Measurements from ENCODE around the gene IL1RL2.
A peak's percentile ranks its signal among the peaks of the same experiment; 100 is the strongest.

IL1RL2 gene

DNA sequence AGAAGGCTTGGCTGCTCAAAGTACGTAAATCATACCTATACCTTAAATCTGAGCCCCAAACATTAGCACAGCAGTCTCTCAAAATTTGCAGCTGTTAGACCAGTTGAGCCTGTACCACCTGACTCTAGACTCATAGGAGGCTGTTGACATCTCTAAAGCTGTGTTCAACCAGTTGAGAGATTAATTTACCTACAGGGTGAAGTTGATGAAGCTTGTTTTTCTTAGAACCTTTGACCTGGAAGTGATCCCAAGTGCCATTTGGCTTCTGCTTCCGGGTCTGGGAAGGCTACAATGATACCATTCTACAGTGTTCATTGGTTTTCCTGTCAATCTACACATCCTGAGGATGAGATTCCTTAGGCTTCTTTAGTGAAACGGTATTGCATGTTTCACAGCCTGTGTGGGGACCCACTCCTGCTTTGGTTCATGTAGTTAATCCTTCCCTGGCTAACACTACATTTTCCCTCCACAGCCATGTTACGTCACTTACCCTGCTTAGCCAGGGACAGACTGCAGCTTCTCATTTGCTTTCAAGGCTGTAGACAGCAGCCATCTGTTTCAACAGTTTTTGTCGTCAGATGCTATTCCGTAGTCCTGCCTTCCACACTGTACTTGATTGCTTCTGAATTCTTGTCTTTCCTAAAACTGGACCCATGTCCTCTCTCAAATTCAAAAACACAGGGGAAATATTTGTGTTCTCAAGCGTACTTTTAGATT, 4.7 kb upstream of the IL1RL2 start:
- peak; percentile 48 for DNase-seq (ENCODE audit: low read depth)
- H3K4me1 ChIP-seq (ENCODE audit: control insufficient read depth, insufficient read depth, low read length): peaks cover 33% of the 10 kb centered on the region
- peaks cover 35% of the 10 kb centered on the region for H3K36me3 ChIP-seq (ENCODE audit: control insufficient read depth, insufficient read depth, low read length, severe bottlenecking)
- no peak overlapping the region for H3K9ac ChIP-seq (ENCODE audit: low read length)
- no peak overlapping the region for H3K4me3 ChIP-seq (ENCODE audit: low read length)
- H3K27me3 ChIP-seq (replicated peaks; ENCODE audit: control insufficient read depth, insufficient read depth, low read length): no peaks in the 10 kb centered on the region
- H3K9me3 ChIP-seq (ENCODE audit: control insufficient read depth, low read length): no peaks in the 10 kb centered on the region

DNA sequence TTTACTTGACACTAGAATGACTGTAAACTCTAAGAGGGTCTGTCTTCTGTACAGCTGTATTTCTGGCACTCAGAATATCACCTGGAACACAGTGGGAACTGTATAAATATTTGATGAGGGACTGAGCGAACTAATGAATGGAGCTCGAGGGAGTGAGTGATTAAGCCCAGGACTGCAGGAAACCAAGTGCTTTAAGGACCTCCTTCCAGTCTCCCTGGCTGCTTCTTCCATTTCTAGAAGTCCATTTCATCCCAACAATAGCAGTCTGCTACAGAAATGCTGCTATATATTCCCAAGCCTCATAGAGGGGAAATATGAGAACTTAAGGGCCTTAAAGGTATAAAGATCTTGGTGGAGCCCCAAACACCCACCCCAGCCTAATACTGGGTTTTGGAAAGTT, 2.8 kb upstream of the IL1RL2 start:
- no peaks in the 10 kb centered on the region for H3K27me3 ChIP-seq (replicated peaks; ENCODE audit: control insufficient read depth, insufficient read depth, low read length)
- H3K9me3 ChIP-seq (ENCODE audit: control insufficient read depth, low read length): no peaks in the 10 kb centered on the region
- H3K9ac ChIP-seq (ENCODE audit: low read length): no peak overlapping the region
- H3K36me3 ChIP-seq (ENCODE audit: control insufficient read depth, insufficient read depth, low read length, severe bottlenecking): peaks cover 15% of the 10 kb centered on the region
- peaks cover 28% of the 10 kb centered on the region for H3K4me1 ChIP-seq (ENCODE audit: control insufficient read depth, insufficient read depth, low read length)
- H3K4me3 ChIP-seq (ENCODE audit: low read length): no peak overlapping the region
- DNase-seq (ENCODE audit: low read depth): no peak

DNA sequence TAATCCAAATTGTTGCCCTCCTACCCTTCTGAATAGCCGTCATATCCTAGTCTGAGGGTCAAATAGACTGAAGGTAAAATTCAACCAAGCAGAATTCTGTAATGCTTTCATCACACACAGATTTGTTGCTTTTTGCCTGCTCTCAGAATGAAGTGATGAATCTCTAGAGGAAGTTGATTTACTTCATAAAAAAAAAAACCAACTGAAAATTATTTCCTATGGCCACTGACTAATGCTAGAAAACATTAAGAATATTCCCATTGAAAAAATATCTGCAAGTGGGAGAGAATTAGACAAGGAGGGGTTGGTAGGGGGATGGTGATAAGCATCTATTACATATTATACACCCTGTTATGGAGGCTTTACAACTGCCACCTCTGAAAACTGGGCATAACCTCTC, 2.3 kb upstream of the IL1RL2 start:
- Histone ChIP-seq H3K9ac (ENCODE audit: low read length) (no peak overlapping the region), H3K27me3 (replicated peaks; ENCODE audit: control insufficient read depth, insufficient read depth, low read length) (no peaks in the 10 kb centered on the region), H3K4me1 (ENCODE audit: control insufficient read depth, insufficient read depth, low read length) (peaks cover 26% of the 10 kb centered on the region), H3K9me3 (ENCODE audit: control insufficient read depth, low read length) (no peaks in the 10 kb centered on the region), H3K4me3 (ENCODE audit: low read length) (no peak overlapping the region), H3K36me3 (ENCODE audit: control insufficient read depth, insufficient read depth, low read length, severe bottlenecking) (peaks cover 10% of the 10 kb centered on the region)
- peak; percentile 5 for DNase-seq (ENCODE audit: low read depth)

DNA sequence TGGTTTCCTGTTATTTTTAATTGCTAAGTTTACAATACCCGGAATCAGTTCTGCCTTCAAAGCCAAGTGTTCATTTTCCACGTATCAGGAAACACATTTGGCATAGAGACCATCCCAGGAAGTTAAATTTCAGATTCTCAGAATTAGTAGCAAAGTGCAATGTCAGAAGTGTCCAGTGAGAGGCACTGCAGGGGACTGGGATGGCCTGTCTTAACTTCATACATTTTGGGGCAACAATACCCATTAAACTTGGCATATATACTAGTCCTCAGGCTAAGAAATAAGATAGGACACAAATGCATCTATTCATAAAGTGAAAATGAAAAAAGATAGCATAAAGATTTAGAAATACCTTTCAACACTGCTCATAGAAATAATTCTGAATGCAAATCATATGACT, 1.5 kb upstream of the IL1RL2 start:
- no peak overlapping the region for H3K9ac ChIP-seq (ENCODE audit: low read length)
- H3K4me1 ChIP-seq (ENCODE audit: control insufficient read depth, insufficient read depth, low read length): peaks cover 21% of the 10 kb centered on the region
- H3K4me3 ChIP-seq (ENCODE audit: low read length): no peak overlapping the region
- H3K27me3 ChIP-seq (replicated peaks; ENCODE audit: control insufficient read depth, insufficient read depth, low read length): no peaks in the 10 kb centered on the region
- peaks cover 2% of the 10 kb centered on the region for H3K36me3 ChIP-seq (ENCODE audit: control insufficient read depth, insufficient read depth, low read length, severe bottlenecking)
- peak; percentile 44 for DNase-seq (ENCODE audit: low read depth)
- H3K9me3 ChIP-seq (ENCODE audit: control insufficient read depth, low read length): no peaks in the 10 kb centered on the region

DNA sequence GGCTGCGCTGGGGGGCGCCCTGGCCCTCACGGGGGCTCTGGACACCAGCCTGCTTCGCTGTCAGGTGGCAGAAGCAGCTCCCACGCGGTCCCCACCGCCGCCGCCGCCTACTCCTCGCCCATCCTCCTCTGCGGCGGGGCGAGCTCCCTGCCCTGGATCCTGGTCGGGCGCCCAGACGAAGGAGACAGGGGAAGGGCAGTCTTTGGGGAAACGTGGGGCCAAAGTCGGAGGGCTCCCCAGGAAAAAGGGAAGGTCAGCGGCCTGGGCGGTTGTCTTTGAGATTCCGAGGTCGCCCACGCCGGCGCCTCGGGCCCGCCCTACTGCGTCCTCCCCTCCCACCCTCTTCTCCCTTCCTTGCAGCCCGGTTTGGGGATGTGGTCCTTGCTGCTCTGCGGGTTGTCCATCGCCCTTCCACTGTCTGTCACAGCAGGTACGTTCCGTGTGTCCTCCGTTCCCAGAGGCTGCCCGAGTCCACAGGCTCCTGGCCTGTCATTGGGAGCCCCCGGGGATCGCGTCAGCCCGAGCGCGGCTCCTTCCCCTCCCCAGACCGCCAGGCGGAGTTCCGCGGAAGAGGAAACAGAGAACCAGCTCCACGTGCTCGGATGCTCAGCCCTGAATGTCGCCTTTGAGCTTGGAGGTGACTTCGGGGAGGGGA, 800 bp downstream of the IL1RL2 start:
- peak overlapping the region; percentile 82 for H3K4me3 ChIP-seq (ENCODE audit: low read length)
- H3K27me3 ChIP-seq (replicated peaks; ENCODE audit: control insufficient read depth, insufficient read depth, low read length): no peaks in the 10 kb centered on the region
- no peaks in the 10 kb centered on the region for H3K36me3 ChIP-seq (ENCODE audit: control insufficient read depth, insufficient read depth, low read length, severe bottlenecking)
- peak overlapping the region; percentile 82 for H3K9ac ChIP-seq (ENCODE audit: low read length)
- DNase-seq (ENCODE audit: low read depth): peak; percentile 49
- H3K4me1 ChIP-seq (ENCODE audit: control insufficient read depth, insufficient read depth, low read length): peaks cover 7% of the 10 kb centered on the region
- no peaks in the 10 kb centered on the region for H3K9me3 ChIP-seq (ENCODE audit: control insufficient read depth, low read length)

DNA sequence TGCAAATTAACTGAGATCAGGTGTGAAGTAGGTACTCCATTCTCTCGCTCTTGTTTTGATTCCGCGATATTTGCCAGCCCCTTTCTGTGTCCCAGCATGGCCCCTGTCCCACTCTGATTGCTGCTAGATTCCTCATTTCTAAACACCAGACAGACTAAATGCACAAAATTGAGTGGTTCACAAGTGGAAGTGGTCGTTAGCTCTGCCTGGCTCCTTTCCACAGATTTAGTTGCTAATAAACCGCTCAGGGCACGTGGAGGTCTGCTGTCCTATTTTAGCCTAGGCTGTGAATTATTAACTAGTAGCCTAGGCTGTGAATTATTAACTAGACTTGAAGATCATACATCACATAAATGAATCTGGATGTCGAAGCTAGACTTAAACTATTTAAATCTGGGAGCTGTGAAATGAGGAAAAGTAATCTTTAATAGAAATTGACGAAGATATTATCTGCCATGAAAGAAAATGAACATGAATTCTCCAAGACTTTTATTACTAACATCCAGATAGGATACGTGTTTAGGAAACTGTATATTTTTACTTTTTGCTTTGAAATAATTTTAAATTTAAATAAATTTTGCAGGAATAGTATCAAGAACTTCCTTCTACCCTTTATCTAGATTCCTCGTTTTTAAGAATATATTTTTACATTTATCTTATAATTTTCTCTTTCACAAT, 3.7 kb downstream of the IL1RL2 start:
- Histone ChIP-seq H3K4me1 (ENCODE audit: control insufficient read depth, insufficient read depth, low read length) (peaks cover 7% of the 10 kb centered on the region), H3K4me3 (ENCODE audit: low read length) (no peak overlapping the region)
- DNase-seq (ENCODE audit: low read depth): no peak

DNA sequence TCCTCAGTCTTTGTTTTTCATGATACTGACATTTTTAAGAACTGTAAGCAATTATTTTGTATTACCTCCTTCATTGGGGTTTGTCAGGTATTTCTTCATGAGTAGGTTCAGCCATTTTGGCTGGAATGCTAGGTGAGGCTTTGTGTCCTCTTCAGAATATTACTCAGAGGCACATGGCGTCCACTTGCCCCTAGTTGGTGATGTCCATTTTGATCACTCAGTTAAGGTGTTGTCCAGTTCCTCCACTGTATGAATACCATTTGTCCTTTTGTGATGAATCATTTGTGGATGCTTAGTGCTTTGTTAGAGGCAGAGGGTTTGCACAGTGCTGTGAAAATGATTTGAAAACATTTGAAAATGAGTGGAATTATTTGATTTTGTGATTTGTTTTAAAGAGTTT, 4.7 kb downstream of the IL1RL2 start:
- Histone ChIP-seq H3K36me3 (ENCODE audit: control insufficient read depth, insufficient read depth, low read length, severe bottlenecking) (no peaks in the 10 kb centered on the region), H3K4me1 (ENCODE audit: control insufficient read depth, insufficient read depth, low read length) (peaks cover 7% of the 10 kb centered on the region), H3K9me3 (ENCODE audit: control insufficient read depth, low read length) (no peaks in the 10 kb centered on the region), H3K9ac (ENCODE audit: low read length) (no peak overlapping the region), H3K4me3 (ENCODE audit: low read length) (no peak overlapping the region), H3K27me3 (replicated peaks; ENCODE audit: control insufficient read depth, insufficient read depth, low read length) (no peaks in the 10 kb centered on the region)
- no peak for DNase-seq (ENCODE audit: low read depth)

More for the DNA sequence above, 3.7 kb downstream of the IL1RL2 start:
- no peaks in the 10 kb centered on the region for H3K36me3 ChIP-seq (ENCODE audit: control insufficient read depth, insufficient read depth, low read length, severe bottlenecking)
- H3K9ac ChIP-seq (ENCODE audit: low read length): no peak overlapping the region
- H3K9me3 ChIP-seq (ENCODE audit: control insufficient read depth, low read length): no peaks in the 10 kb centered on the region
- H3K27me3 ChIP-seq (replicated peaks; ENCODE audit: control insufficient read depth, insufficient read depth, low read length): no peaks in the 10 kb centered on the region

DNA sequence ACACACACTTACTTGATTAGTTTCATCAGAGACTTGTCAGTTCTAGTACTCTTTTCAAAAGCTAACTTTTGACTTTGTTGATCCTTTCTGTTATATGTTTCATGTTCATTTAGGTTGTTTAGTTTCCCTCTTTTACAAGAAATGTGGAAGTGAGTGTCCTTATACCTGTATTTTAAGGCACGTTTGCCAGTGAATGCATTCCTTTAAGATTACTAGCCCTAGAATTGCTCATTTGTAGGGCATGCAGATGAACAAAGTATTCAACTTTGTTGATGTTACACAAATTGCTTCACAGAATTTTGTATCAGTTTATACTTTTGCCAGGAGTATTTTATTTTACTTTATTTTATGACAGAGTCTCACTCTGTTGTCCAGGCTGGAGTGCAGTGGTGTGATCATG, 6.3 kb downstream of the IL1RL2 start:
- no peaks in the 10 kb centered on the region for H3K36me3 ChIP-seq (ENCODE audit: control insufficient read depth, insufficient read depth, low read length, severe bottlenecking)
- H3K9ac ChIP-seq (ENCODE audit: low read length): no peak overlapping the region
- H3K9me3 ChIP-seq (ENCODE audit: control insufficient read depth, low read length): no peaks in the 10 kb centered on the region
- H3K27me3 ChIP-seq (replicated peaks; ENCODE audit: control insufficient read depth, insufficient read depth, low read length): no peaks in the 10 kb centered on the region
- peaks cover 7% of the 10 kb centered on the region for H3K4me1 ChIP-seq (ENCODE audit: control insufficient read depth, insufficient read depth, low read length)
- H3K4me3 ChIP-seq (ENCODE audit: low read length): no peak overlapping the region
- peak; percentile 14 for DNase-seq (ENCODE audit: low read depth)

DNA sequence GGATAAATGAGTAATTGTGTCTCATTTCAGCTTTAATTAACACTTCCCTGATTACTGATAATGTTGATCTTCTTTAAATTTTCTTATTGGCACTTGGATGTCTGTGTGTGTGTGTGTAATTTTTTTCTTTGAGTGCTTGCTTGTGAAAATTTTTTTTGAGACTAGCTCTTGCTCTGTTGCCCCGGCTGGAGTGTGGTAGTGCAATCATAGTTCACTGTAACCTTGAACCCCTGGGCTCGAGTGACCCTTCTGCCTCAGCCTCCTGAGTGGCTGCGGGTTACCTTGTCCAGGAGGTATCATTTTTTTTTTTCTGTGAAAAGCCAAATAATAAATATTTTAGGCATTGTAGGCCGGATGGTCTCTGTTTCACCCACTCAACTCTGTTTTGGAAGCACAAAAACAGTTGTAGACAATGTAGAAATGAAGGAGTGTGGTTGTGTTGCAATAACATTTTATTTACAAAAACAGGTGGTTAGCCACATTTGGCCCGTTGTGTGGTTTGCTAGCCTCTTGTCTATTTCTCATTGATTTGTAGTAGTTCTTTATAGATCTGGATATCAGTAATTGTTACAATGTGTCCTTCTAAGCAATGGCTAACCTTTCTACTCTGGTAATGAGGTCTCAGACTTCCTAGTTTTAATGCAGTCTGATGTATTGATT, 7.9 kb downstream of the IL1RL2 start:
- H3K4me1 ChIP-seq (ENCODE audit: control insufficient read depth, insufficient read depth, low read length): peaks cover 7% of the 10 kb centered on the region
- no peaks in the 10 kb centered on the region for H3K9me3 ChIP-seq (ENCODE audit: control insufficient read depth, low read length)
- H3K27me3 ChIP-seq (replicated peaks; ENCODE audit: control insufficient read depth, insufficient read depth, low read length): no peaks in the 10 kb centered on the region
- no peak for DNase-seq (ENCODE audit: low read depth)
- no peak overlapping the region for H3K4me3 ChIP-seq (ENCODE audit: low read length)
- H3K36me3 ChIP-seq (ENCODE audit: control insufficient read depth, insufficient read depth, low read length, severe bottlenecking): no peaks in the 10 kb centered on the region
- H3K9ac ChIP-seq (ENCODE audit: low read length): no peak overlapping the region

DNA sequence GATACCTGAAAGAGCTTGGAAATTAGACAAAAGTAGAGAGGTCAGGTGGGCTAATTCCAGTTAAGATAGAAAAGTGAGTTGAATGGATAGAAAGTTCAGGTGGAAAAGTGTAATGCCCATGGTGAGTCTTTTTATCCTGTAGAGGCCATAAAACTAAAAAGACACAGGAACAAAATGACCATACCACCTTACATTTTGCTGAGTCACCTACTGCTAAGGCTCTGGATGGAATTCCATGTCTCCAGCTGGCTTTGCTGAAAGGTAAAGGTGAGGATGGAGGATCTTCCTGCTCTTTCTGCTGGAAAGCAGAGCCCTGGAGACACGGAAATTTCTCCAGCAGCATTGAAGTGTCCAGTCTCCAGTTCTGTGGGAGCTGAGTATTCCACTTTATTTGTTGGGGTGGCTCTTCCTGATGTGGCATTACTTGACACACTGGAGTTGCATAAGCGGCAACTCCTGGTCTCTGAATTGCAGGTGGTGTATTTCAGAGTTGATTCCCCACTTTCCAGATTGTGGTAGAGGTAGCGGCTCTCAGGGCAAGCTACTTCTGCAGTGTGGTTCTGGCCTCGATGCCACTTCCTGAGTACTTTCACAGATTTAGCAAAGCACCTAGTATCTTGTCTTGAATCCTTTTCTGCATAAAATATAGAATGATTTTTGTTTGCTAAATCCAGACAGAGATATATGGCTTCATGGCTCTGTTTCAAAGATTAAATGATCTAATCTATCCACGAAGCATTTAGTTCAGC, 10.7 kb downstream of the IL1RL2 start:
- Histone ChIP-seq H3K9me3 (ENCODE audit: control insufficient read depth, low read length) (no peaks in the 10 kb centered on the region), H3K9ac (ENCODE audit: low read length) (no peak overlapping the region), H3K36me3 (ENCODE audit: control insufficient read depth, insufficient read depth, low read length, severe bottlenecking) (peaks cover 4% of the 10 kb centered on the region), H3K4me3 (ENCODE audit: low read length) (no peak overlapping the region), H3K4me1 (ENCODE audit: control insufficient read depth, insufficient read depth, low read length) (peaks cover 7% of the 10 kb centered on the region), H3K27me3 (replicated peaks; ENCODE audit: control insufficient read depth, insufficient read depth, low read length) (no peaks in the 10 kb centered on the region)
- no peak for DNase-seq (ENCODE audit: low read depth)

Measured in adipocyte (in vitro differentiated cells).